Measurements from ENCODE around the gene VEZT. TPM values are rescaled to one million over a fixed set of nuclear protein-coding genes. Genes with fewer than 3 reads are reported as not detected.
"Not testable (repeated sequence)": the region's sequence is repeated elsewhere in the genome, so short reads cannot be mapped to it uniquely, and the experiment has no call there.

VEZT gene
- total RNA-seq, 1 donor from 2014 or later, result 20.2 TPM

- no peak for DNase-seq (ENCODE audit: low spot score)
Observed at GRCh38 chr12:95224202-95225170, 6.9 kb downstream of the VEZT start.

GRCh38 chr12:95225645-95226212, 8.1 kb downstream of the VEZT start:
- ATAC-seq, result no peak
- DNase-seq (ENCODE audit: low spot score), result no peak

More at GRCh38 chr12:95224202-95225170, 6.9 kb downstream of the VEZT start:
- no peak for ATAC-seq

- no peak for DNase-seq (ENCODE audit: low spot score)
- no peak for ATAC-seq
Observed at GRCh38 chr12:95227818-95228356, 10.3 kb downstream of the VEZT start.

DNA sequence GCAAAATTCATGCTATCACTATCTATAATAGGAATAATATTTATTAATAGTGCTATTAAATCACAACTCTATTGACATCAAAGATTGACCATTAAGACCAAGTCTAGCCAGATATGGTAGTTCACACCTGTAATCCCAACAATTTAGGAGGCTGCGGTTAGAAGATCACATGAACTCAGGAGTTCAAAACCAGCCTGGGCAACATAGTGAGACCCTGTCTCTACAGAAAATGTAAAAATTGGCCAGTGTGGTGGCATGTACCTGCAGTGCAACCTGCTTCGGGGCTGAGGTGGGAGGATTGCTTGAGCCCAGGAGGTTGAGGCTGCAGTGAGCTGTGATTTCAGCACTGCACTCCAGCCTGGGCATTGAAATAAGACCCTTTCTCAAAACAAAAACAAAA, 11.0 kb downstream of the VEZT start:
- ATAC-seq, result no peak

GRCh38 chr12:95229636-95230035, 12.0 kb downstream of the VEZT start:
- ATAC-seq (no peak), DNase-seq (ENCODE audit: low spot score) (no peak)

More for the DNA sequence above, 11.0 kb downstream of the VEZT start:
- no peak for DNase-seq (ENCODE audit: low spot score)

DNA sequence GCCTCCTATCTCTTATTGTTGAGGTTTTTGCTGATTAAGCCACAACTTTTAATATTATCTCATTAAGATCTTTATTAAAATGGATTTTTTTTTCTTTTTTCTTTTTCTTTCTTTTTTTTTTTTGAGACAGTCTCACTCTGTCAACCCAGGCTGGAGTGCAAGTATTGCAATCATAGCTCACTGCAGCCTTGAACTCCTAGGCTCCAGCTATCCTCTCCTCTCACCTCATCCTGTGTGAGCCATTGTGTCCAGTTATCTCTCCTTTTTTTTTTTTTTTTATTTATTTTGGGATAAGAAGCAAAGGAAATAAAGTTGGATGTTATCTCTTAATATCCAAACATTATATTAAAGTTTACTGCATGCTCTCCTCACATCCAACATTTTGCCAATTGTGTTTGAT, 12.7 kb downstream of the VEZT start:
- ATAC-seq, result peak; percentile 56
- DNase-seq (ENCODE audit: low spot score), result no peak

- ATAC-seq (no peak), DNase-seq (ENCODE audit: low spot score) (no peak)
Observed at GRCh38 chr12:95231190-95231589, 13.6 kb downstream of the VEZT start.

DNA sequence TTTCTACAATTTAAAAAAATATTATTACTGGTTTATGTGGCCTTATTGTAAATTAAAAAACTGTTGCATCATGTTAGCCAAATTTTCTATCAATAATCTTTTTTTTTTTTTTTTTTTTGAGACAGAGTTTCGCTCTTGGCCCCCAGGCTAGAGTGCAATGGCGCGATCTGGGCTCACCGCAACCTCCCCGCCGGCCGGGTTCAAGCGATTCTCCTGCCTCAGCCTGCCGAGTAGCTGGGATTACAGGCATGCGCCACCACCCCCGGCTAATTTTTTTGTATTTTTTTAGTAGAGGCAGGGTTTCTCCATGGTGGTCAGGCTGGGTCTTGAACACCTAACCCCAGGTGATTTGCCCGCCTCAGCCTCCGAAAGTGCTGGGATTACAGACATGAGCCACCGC, 16.6 kb downstream of the VEZT start:
- ATAC-seq; DNase-seq (ENCODE audit: low spot score): not testable (repeated sequence)

DNA sequence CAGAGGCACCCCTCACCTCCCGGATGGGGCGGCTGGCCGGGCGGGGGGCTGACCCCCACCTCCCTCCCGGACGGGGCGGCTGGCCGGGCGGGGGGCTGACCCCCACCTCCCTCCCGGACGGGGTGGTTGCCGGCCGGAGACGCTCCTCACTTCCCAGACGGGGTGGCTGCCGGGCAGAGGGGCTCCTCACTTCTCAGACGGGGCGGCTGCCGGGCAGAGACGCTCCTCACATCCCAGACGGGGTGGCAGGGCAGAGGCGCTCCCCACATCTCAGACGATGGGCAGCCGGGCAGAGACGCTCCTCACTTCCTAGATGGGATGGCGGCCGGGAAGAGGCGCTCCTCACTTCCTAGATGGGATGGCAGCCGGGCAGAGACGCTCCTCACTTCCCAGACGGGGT, 18.0 kb downstream of the VEZT start:
- DNase-seq (ENCODE audit: low spot score); ATAC-seq: not testable (repeated sequence)

DNA sequence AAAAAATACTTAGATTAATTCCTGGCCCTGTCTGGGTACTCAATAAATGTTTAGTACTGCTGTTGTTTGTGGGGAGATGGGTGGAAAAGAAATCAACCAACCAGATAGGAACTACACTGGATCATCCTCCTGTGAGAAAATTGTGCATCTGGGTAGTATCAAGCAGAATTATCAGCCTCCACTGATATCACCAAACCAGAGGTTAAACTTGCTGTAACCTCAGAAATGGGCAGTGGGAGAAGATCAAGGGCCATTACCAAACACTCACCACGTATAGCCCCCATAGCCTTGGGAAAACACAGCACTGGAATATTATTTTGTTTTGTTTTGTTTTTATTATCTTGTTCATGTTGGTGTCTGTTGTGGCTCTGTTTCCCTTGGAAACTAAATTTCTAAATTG, 19.7 kb downstream of the VEZT start:
- no peak for ATAC-seq
- DNase-seq (ENCODE audit: low spot score), result no peak

- no peak for ATAC-seq
Observed at GRCh38 chr12:95238150-95238549, 20.5 kb downstream of the VEZT start.

GRCh38 chr12:95239216-95239615, 21.6 kb downstream of the VEZT start:
- peak; percentile 83 for ATAC-seq
- no peak for DNase-seq (ENCODE audit: low spot score)

More at GRCh38 chr12:95238150-95238549, 20.5 kb downstream of the VEZT start:
- no peak for DNase-seq (ENCODE audit: low spot score)

DNA sequence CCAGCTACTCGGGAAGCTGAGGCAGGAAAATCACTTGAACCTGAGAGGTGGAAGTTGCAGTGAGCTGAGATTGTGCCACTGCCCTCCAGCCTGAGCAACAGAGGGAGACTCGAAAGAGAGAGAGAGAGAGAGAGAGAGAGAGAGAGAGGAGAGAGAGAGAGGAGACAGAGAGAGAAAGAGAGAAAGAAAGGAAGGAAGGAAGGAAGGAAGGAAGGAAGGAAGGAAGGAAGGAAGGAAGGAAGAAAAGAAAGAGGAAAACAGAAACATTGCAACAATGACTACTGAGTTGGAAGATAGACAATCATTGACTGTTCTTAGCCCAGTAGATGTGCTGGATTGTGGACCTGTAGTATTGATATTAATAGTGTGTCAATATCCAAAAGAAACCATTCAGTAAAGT, 22.2 kb downstream of the VEZT start:
- not testable (repeated sequence) for DNase-seq (ENCODE audit: low spot score)
- ATAC-seq, result peak; percentile 56

GRCh38 chr12:95240556-95240955, 22.9 kb downstream of the VEZT start:
- no peak for DNase-seq (ENCODE audit: low spot score)
- no peak for ATAC-seq

GRCh38 chr12:95241138-95241537, 23.5 kb downstream of the VEZT start:
- not testable (repeated sequence) for ATAC-seq; DNase-seq (ENCODE audit: low spot score)

DNA sequence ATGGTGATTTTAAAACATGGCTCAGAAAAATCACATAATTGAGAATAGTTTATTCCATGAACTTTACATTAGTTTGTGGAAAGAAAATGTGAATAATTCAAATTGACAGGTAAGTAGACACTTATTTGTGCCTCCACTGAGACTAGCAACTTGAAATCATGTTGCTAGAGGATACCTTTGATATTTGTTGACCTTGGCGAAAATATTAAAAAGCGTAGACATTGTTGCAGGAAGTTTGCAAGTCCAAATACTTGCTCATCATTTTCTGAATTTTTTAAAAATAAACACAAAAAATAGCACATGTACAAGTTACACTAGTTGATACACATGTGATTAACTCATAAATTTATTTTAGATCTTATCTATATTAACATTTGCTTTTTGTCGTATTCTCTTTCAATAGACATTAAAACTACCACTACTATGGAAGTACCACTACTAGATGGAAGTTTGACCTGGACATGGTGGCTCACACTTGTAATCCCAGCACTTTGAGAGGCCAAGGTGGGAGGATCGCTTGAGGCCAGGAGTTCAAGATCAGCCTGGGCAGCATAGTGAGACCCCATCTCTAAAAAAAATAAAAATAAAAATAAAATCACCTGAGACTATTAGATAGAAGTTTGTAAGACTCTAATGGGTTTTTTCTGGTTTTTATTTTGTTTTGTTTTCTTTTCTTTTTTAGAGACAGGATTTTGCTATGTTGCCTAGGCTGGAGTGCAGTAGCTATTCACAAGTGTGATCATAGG, 24.3 kb downstream of the VEZT start:
- ATAC-seq (no peak), DNase-seq (ENCODE audit: low spot score) (no peak)

GRCh38 chr12:95243497-95244183, 26.0 kb downstream of the VEZT start:
- DNase-seq (ENCODE audit: low spot score), result no peak
- ATAC-seq, result no peak

- DNase-seq (ENCODE audit: low spot score), result no peak
- no peak for ATAC-seq
Observed at GRCh38 chr12:95244350-95244749, 26.7 kb downstream of the VEZT start.

DNA sequence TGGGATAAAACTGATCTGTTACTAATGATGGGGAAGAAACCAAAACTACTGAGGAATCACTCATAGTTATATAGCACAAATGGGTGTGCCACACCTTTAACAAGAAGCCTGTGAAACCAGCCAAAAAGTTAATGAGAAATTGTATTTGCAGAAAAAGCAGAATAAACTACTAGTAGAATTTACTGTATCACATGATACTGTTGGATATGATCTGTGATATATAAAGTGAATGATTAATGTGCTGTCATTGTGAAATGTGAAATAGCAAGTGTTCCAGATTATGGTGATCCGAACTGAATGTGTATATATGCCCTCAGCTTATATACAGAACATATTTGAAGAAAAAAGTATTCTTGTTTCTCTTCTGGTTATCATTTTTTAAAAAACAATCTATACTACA, 30.5 kb downstream of the VEZT start:
- no peak for ATAC-seq
- DNase-seq (ENCODE audit: low spot score), result no peak

GRCh38 chr12:95248604-95249360, 31.2 kb downstream of the VEZT start:
- ATAC-seq (no peak), DNase-seq (ENCODE audit: low spot score) (no peak)
